ENCODE measurements around the gene SCAF11. TPM values are rescaled to one million over a fixed set of nuclear protein-coding genes. Genes with fewer than 3 reads are reported as not detected.

SCAF11 gene
- polyA plus RNA-seq, 2 of the 4 experiments (the other 2 are of a cell fraction): 43.0 to 110 TPM

DNA sequence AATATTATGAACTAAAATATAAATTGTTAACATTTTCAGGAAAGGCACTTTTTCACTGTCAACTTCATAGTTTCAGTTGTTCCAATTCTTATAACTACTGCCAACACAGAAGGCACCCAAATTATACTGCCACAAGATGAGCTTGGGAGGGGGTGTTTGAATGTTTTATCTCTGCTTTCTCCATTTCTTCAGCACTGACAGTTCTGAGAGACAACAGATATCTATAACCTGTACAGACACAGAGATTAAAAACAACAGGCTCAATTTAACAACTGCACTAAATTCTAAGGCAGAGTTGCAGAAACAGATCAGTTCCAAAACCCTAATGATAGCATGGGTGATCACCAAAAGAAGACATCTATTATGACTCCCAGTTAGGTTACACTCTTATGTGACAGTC, 12.8 kb downstream of the SCAF11 start:
- H3K4me1 ChIP-seq: peaks cover 35% of the 10 kb centered on the region

DNA sequence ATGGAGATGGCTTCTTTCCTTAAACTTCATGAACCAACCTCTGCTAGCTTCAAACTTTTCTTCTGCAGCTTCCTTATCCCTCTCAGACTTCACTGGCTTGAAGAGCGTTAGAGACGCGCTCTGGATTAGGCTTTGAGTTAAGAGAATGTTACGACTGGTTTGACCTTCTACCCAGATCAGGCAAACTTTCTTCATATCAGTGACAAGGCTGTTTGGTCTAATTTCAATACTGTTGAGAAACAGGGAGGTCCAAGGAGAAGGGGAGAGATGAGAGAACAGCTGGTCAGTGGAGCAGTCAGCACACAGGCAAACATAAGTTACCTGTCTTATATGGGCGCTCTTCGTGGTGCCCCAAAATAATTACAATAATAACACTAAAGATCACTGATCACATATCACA, 14.9 kb downstream of the SCAF11 start:
- Histone ChIP-seq H3K27ac (no peak overlapping the region), H3K9me3 (no peaks in the 10 kb centered on the region), H3K4me3 (no peak overlapping the region), H3K4me2 (no peak overlapping the region), H3K4me1 (peaks cover 17% of the 10 kb centered on the region)
- ChIA-PET CTCF (interaction anchor here (1.2 kb wide), 1 partner anchor 29 kb away, joined by 3 read pairs; no protein-coding TSS in a partner anchor), POLR2A (no interaction called here)
- FAIRE-seq (no peak), DNase-seq (ENCODE audit: low read depth in 1 of 2, low spot score in 1 of 2) (no peak), ATAC-seq (no peak)
- TF ChIP-seq GATA3 (IDR thresholded peaks at IDR 0.05; ENCODE audit: borderline replicate concordance) (no peak), EHMT2 (IDR thresholded peaks at IDR 0.05; ENCODE audit: low read depth) (no peak), RARB (CRISPR knock-in tag; IDR thresholded peaks at IDR 0.05) (no peak)
- WGBS (ENCODE audit: missing lambda C conversion rate): 96% methylated on average over 6 of the region's 6 CpGs

More for the DNA sequence above, 12.8 kb downstream of the SCAF11 start:
- ChIA-PET CTCF (interaction anchor here (1.2 kb wide), 1 partner anchor 13 kb away, joined by 4 read pairs; no protein-coding TSS in a partner anchor), POLR2A (no interaction called here)
- no peak for TF ChIP-seq BCL3 (IDR thresholded peaks at IDR 0.05)
- no peak for TF ChIP-seq GATA3 (IDR thresholded peaks at IDR 0.05; ENCODE audit: borderline replicate concordance)
- TF ChIP-seq, protein P1, sequence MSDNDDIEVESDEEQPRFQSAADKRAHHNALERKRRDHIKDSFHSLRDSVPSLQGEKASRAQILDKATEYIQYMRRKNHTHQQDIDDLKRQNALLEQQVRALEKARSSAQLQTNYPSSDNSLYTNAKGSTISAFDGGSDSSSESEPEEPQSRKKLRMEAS (IDR thresholded peaks at IDR 0.05): no peak
- no peak for TF ChIP-seq NR3C1 (IDR thresholded peaks at IDR 0.05)
- TF ChIP-seq CBX8 (IDR thresholded peaks at IDR 0.05): no peak
- TF ChIP-seq HOXA7 (CRISPR knock-in tag; IDR thresholded peaks at IDR 0.05): no peak
- TF ChIP-seq EHF (CRISPR knock-in tag; IDR thresholded peaks at IDR 0.05): no peak
- TF ChIP-seq RARB (CRISPR knock-in tag; IDR thresholded peaks at IDR 0.05): no peak
- no peak for TF ChIP-seq HDAC2 (IDR thresholded peaks at IDR 0.05)
- TF ChIP-seq FOSB (CRISPR knock-in tag; IDR thresholded peaks at IDR 0.05): no peak
- H3K4me3 ChIP-seq: no peak overlapping the region
- H3K9me3 ChIP-seq: no peaks in the 10 kb centered on the region
- DNase-seq (ENCODE audit: low read depth in 1 of 2, low spot score in 1 of 2) (no peak), ATAC-seq (no peak), FAIRE-seq (no peak)
- no peak overlapping the region for H3K4me2 ChIP-seq
- no peak overlapping the region for H3K27ac ChIP-seq

GRCh38 chr12:45974883-45975282, 15.5 kb downstream of the SCAF11 start:
- Histone ChIP-seq H3K4me3 (no peak overlapping the region), H3K4me1 (peaks cover 17% of the 10 kb centered on the region), H3K4me2 (no peak overlapping the region), H3K9me3 (no peaks in the 10 kb centered on the region), H3K27ac (no peak overlapping the region)
- 80% methylated on average over 4 of the region's 4 CpGs for WGBS (ENCODE audit: missing lambda C conversion rate)
- DNase-seq (ENCODE audit: low read depth in 1 of 2, low spot score in 1 of 2) (no peak), FAIRE-seq (no peak), ATAC-seq (no peak)
- ChIA-PET POLR2A (no interaction called here), CTCF (interaction anchor here (1.2 kb wide), 1 partner anchor 30 kb away, joined by 3 read pairs; no protein-coding TSS in a partner anchor)
- TF ChIP-seq CBX8 (IDR thresholded peaks at IDR 0.05) (no peak), KDM1A (IDR thresholded peaks at IDR 0.05; ENCODE audit: low read depth) (no peak), SMC3 (IDR thresholded peaks at IDR 0.05) (no peak), BHLHE40 (IDR thresholded peaks at IDR 0.05; ENCODE audit: low read depth, low read length) (no peak), KDM5A (IDR thresholded peaks at IDR 0.05) (no peak), PBX3 (IDR thresholded peaks at IDR 0.05) (no peak), ZNF302 (CRISPR knock-in tag; IDR thresholded peaks at IDR 0.05) (no peak), CBX2 (IDR thresholded peaks at IDR 0.05; ENCODE audit: borderline replicate concordance, low read depth) (no peak)
- TF ChIP-seq, protein P2, sequence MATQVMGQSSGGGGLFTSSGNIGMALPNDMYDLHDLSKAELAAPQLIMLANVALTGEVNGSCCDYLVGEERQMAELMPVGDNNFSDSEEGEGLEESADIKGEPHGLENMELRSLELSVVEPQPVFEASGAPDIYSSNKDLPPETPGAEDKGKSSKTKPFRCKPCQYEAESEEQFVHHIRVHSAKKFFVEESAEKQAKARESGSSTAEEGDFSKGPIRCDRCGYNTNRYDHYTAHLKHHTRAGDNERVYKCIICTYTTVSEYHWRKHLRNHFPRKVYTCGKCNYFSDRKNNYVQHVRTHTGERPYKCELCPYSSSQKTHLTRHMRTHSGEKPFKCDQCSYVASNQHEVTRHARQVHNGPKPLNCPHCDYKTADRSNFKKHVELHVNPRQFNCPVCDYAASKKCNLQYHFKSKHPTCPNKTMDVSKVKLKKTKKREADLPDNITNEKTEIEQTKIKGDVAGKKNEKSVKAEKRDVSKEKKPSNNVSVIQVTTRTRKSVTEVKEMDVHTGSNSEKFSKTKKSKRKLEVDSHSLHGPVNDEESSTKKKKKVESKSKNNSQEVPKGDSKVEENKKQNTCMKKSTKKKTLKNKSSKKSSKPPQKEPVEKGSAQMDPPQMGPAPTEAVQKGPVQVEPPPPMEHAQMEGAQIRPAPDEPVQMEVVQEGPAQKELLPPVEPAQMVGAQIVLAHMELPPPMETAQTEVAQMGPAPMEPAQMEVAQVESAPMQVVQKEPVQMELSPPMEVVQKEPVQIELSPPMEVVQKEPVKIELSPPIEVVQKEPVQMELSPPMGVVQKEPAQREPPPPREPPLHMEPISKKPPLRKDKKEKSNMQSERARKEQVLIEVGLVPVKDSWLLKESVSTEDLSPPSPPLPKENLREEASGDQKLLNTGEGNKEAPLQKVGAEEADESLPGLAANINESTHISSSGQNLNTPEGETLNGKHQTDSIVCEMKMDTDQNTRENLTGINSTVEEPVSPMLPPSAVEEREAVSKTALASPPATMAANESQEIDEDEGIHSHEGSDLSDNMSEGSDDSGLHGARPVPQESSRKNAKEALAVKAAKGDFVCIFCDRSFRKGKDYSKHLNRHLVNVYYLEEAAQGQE (IDR thresholded peaks at IDR 0.05): no peak

All from A549 (cell line).